Mucosa of descending colon (tissue), 3 donors: ENCODE measurements around the gene SP140L. TPM values are rescaled to one million over a fixed set of nuclear protein-coding genes. Genes with fewer than 3 reads are reported as not detected.
A peak's percentile ranks its signal among the peaks of the same experiment; 100 is the strongest.

Experiments
- ATAC-seq: fragments of 200-7000 bp; cut with Tn5 transposase; one replicate; pipeline ENCODE4 v1.9.1; 2020; ENCODE audit warnings: mild to moderate bottlenecking, moderate library complexity
- DNase-seq, 3 donors: peaks; one replicate each; pipeline ENCODE4 v3.0.0-alpha.2; 2020
- H3K36me3 ChIP-seq: fragments of 200-600 bp; one replicate; pipeline ENCODE4 v1.8.0; 2021; ENCODE audit warnings: low read depth, mild to moderate bottlenecking
- H3K4me1 ChIP-seq: fragments of 200-600 bp; one replicate; pipeline ENCODE4 v1.8.0; 2021; ENCODE audit warnings: low read depth, mild to moderate bottlenecking
- H3K4me3 ChIP-seq: fragments of 200-600 bp; one replicate; pipeline ENCODE4 v1.8.0; 2021; ENCODE audit warnings: mild to moderate bottlenecking
- H3K9me3 ChIP-seq: fragments of 200-600 bp; one replicate; pipeline ENCODE4 v1.8.0; 2021; ENCODE audit warnings: mild to moderate bottlenecking
- intact Hi-C, 2 donors: fragments of 100-400 bp; cut with DNase I in 1 of 2; cut with micrococcal nuclease in 1 of 2; formaldehyde crosslinking; loops; one replicate each; pipeline versions ENCODE4 v1.11.0 to v1.11.1; 2022; cut with DNase I, micrococcal nuclease
- total RNA-seq, 3 donors: library from RNA; stranded (reverse); fragmentation: NEBNext Ultra II Directional in 2 of 3; extraction: Animal tissue kit (Norgen Biotek cat#: 25700) in 2 of 3; gene quantifications; one replicate each; pipeline versions ENCODE4 v1.2.1 to v1.2.4, GENCODE V29; 2021 to 2023
- TF ChIP-seq, protein P1 (sequence below): fragments of 200-600 bp; IDR thresholded peaks from one replicate; pipeline ENCODE4 v1.8.0; 2022; ENCODE audit warnings: antibody characterized with exemption, mild to moderate bottlenecking
- donor health status: DM: no; HTN: no; CAD: no; lungs with moderate emphysema.
- donor health status: DM: no; HTN: no; CAD: no.
- donor health status: DM: no; HTN: yes; CAD: no.

SP140L gene
- total RNA-seq, 3 donors from 2014 or later, result 22.1 to 35.7 (median 23.4) TPM

DNA sequence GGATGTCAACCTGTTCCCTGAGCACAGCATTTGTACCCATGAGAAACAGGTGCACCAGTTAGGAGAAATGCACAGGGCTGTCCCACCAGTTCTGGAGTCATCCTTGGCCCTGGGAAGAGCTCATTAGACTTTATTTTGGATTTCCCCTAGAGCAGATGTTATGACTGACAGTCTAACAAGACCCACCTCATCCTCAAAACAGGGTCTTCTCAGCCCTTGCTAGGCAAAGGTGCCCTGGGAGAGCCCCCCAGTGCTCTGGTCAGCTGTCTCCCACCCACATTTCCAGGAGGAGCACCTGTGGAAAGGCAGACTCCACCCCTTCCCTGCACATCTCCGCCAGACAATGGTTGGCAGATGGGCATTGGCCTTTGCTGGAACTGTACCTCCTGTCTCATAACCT is 83.3 kb downstream of the SP140L start:
- ATAC-seq, result no peak
- intact Hi-C loops, result no loop called here
- no peaks in the 10 kb centered on the region for H3K36me3 ChIP-seq
- TF ChIP-seq, protein P1, sequence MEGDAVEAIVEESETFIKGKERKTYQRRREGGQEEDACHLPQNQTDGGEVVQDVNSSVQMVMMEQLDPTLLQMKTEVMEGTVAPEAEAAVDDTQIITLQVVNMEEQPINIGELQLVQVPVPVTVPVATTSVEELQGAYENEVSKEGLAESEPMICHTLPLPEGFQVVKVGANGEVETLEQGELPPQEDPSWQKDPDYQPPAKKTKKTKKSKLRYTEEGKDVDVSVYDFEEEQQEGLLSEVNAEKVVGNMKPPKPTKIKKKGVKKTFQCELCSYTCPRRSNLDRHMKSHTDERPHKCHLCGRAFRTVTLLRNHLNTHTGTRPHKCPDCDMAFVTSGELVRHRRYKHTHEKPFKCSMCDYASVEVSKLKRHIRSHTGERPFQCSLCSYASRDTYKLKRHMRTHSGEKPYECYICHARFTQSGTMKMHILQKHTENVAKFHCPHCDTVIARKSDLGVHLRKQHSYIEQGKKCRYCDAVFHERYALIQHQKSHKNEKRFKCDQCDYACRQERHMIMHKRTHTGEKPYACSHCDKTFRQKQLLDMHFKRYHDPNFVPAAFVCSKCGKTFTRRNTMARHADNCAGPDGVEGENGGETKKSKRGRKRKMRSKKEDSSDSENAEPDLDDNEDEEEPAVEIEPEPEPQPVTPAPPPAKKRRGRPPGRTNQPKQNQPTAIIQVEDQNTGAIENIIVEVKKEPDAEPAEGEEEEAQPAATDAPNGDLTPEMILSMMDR, result no peak
- no peak overlapping the region for H3K4me3 ChIP-seq
- H3K9me3 ChIP-seq, result no peaks in the 10 kb centered on the region
- DNase-seq, result no peak
- H3K4me1 ChIP-seq, result peaks cover 7% of the 10 kb centered on the region

DNA sequence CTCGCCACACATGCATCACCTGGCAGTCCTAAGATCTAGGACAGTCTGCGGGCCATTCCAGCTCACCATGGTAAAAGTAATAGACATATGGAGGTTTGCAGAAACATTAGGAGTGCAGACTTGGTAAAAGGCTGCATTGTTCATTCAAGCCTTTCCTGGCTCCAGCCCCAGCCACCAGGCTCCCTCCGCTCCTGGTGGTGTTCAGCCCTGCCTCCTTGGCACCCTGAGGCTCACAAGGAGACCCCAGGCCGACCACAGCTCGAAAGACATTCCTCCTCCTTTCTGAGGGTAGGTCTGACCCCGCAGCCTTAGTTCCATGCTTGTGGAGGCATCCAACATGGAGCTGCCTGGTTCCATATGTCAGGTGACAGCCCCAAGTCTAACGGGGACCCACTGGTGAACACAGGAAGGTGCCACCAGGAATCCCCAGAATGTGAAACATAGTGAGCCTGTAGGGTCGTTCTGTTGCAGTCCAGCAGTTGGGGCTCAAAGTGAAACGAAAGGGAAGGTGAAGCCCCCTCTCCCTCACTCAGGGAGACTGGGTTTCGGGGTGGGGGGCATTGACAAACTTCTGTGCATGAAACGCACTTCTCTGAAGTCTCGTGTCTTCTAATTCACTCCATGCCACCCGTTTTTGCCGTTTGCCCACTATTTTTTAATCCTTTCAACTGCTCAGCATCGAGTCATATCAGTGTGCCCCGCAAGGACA is 84.0 kb downstream of the SP140L start:
- Histone ChIP-seq H3K4me3 (peak overlapping the region; percentile 30), H3K4me1 (peaks cover 7% of the 10 kb centered on the region), H3K9me3 (no peaks in the 10 kb centered on the region), H3K36me3 (no peaks in the 10 kb centered on the region)
- intact Hi-C loops, result no loop called here
- TF ChIP-seq, protein P1, result no peak
- no peak for ATAC-seq
- peak in 1 of 3 donors; percentile 34 for DNase-seq

DNA sequence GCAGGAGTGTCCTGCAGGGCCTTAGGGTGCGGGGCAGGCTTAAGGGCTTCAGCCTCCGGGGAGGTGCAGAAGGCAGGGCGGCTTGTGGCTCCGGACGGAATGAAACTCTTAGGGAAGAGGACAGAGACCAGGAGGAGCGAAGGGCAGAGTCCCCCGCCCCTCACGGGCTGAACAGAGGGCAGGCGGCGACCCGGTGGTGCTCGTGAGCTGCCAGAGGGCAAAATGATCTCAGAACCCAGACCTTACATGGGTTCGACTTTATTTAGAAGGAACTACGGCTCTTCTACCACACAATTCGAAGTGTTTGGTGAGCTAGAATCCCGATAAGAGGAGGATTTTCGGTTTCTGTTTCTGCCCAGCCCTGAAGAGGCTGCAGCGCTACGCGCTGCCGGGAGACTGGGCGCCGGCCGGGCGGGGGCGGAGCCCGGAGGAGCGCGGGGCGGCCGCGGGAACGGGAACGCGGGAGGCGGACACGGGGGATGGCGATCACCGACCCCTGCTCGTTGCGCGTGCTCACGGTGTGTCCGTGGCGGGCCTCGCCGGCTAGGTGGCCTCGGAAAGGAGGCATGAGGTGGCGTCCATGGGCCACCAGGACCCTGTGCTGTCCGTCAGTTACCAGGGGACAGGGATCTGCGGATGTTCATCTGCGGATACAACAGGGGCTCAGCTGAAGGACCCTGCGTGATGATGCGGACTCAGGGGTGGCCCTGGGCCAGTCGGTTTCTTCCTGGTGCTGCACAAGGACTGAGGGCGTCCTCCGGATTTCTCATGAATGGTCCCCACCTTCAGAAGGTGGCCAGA is 84.8 kb downstream of the SP140L start:
- Histone ChIP-seq H3K4me1 (peaks cover 7% of the 10 kb centered on the region), H3K4me3 (peak overlapping the region; percentile 30), H3K36me3 (no peaks in the 10 kb centered on the region), H3K9me3 (no peaks in the 10 kb centered on the region)
- DNase-seq, result peak; percentile 73 to 82 (median 82)
- peak; percentile 83 for ATAC-seq
- TF ChIP-seq, protein P1, result no peak
- intact Hi-C loops, result no loop called here

DNA sequence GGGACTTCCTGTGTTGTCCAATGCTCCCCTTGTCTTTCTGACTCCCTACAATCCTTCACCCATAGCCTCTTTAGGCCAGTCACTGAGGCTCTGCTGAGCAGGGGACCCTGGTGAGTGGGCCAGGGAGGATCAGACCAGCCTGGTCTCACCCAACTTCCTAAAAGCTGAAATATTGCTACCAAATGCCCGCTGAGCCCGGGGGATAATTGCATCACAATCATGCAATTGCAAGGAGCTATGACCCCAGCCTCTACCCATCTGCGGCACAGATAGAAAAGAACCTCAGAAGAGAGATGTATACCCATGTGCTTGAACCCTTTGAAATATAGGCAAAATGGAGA is 85.3 kb downstream of the SP140L start:
- DNase-seq, result no peak
- Histone ChIP-seq H3K4me1 (peaks cover 9% of the 10 kb centered on the region), H3K4me3 (no peak overlapping the region), H3K36me3 (no peaks in the 10 kb centered on the region), H3K9me3 (no peaks in the 10 kb centered on the region)
- intact Hi-C loops, result no loop called here
- TF ChIP-seq, protein P1, result no peak
- ATAC-seq, result no peak

DNA sequence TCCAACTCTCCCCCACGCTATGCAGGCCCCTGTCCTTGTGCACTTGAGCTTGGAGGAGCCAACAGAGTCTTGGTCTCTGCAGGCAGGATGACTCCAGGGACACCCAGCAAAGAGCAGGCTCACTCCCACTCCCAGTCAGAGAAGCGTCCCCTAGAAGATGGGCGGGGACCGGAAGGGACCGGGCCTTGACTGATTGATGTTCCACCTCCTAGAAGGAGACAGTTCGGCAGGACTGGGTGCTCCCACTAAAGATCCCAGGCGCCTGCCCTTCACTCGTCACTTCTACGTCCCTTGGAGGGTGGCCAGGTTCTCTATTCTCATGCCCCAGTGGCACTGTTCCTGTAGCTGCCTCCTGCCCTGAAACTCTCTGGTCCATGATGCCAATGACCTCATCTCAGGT is 85.9 kb downstream of the SP140L start:
- Histone ChIP-seq H3K36me3 (no peaks in the 10 kb centered on the region), H3K4me1 (peaks cover 14% of the 10 kb centered on the region), H3K9me3 (no peaks in the 10 kb centered on the region), H3K4me3 (no peak overlapping the region)
- ATAC-seq (no peak), DNase-seq (peak in 1 of 3 donors; percentile 33)
- intact Hi-C loops, result no loop called here
- TF ChIP-seq, protein P1, result no peak
